Spleen (tissue), 11 donors: Measurements from ENCODE around the gene ANKFY1. TPM values are rescaled to one million over a fixed set of nuclear protein-coding genes. Genes with fewer than 3 reads are reported as not detected.

Experiments used
- DNase-seq: peaks from one replicate; pipeline ENCODE4 v3.0.0-alpha.2; 2020
- H3K27ac ChIP-seq, 8 donors: fragments of 200-600 bp; sonication (generic) in 7 of 8; 1 replicate in 4 of 8; 2 replicates in 4 of 8; pipeline versions ENCODE4 v1.5.0 to v1.8.0; 2016 to 2021; ENCODE audit warnings: inconsistent platforms in 4 of 8, mild to moderate bottlenecking in 4 of 8, moderate library complexity in 1 of 8
- H3K27me3 ChIP-seq, 7 donors: fragments of 200-600 bp; sonication (generic) in 6 of 7; replicated peaks in 1 of 7; 1 replicate in 4 of 7; 2 replicates in 3 of 7; pipeline versions ENCODE4 v1.5.0 to v1.8.0; 2016 to 2021; ENCODE audit warnings: inconsistent platforms in 3 of 7, mild to moderate bottlenecking in 1 of 7
- H3K36me3 ChIP-seq, 6 donors: fragments of 200-600 bp; sonication (generic) in 5 of 6; 1 replicate in 4 of 6; 2 replicates in 2 of 6; pipeline versions ENCODE4 v1.5.0 to v1.8.0; 2016 to 2021; ENCODE audit warnings: inconsistent platforms in 2 of 6
- H3K4me1 ChIP-seq, 6 donors: fragments of 200-600 bp; sonication (generic) in 5 of 6; 1 replicate in 3 of 6; 2 replicates in 3 of 6; pipeline versions ENCODE4 v1.5.0 to v1.8.0; 2016 to 2021; ENCODE audit warnings: inconsistent platforms in 3 of 6
- H3K4me3 ChIP-seq, 8 donors: fragments of 200-600 bp; sonication (generic) in 7 of 8; 1 replicate in 4 of 8; 2 replicates in 4 of 8; pipeline versions ENCODE4 v1.5.0 to v1.8.0; 2016 to 2021; ENCODE audit warnings: inconsistent platforms in 4 of 8, mild to moderate bottlenecking in 4 of 8, moderate library complexity in 2 of 8
- H3K9me3 ChIP-seq, 8 donors: fragments of 200-600 bp; sonication (generic) in 7 of 8; 1 replicate in 4 of 8; 2 replicates in 4 of 8; pipeline versions ENCODE4 v1.5.0 to v1.8.0; 2016 to 2021; ENCODE audit warnings: inconsistent platforms in 4 of 8
- CTCF ChIP-seq, 11 experiments: fragments of 200-600 bp in 7 of 11; fragments of 450-650 bp in 4 of 11; sonication (generic) in 4 of 11; IDR thresholded peaks in 8 of 11; conservative IDR thresholded peaks in 3 of 11; 1 replicate in 7 of 11; 2 replicates in 4 of 11; pipeline versions ENCODE4 v1.4.0 to v1.8.0; 2016 to 2021; ENCODE audit warnings: antibody characterized with exemption in 11 of 11, inconsistent platforms in 4 of 11, mild to moderate bottlenecking in 1 of 11
- POLR2A ChIP-seq, 3 donors: fragments of 450-650 bp; IDR thresholded peaks; one replicate each; pipeline ENCODE4 v1.5.1; 2017; ENCODE audit warnings: antibody characterized with exemption in 3 of 3, mild to moderate bottlenecking in 1 of 3
- POLR2AphosphoS5 ChIP-seq, 3 donors: sonication (generic); formaldehyde crosslinking; IDR thresholded peaks; one replicate each; pipeline ENCODE4 v1.5.1; 2017; ENCODE audit warnings: antibody characterized with exemption in 3 of 3
- WGBS, 5 donors: extraction: QIAGEN DNeasy Blood & Tissue Kit in 3 of 5; methylation state at CpG; one replicate each; pipeline versions ENCODE4 v1.1.5 to v1.1.7; 2013 to 2018; 5-methylcytosine and 5-hydroxymethylcytosine counted together
- intact Hi-C: fragments of 100-400 bp; cut with DNase I; formaldehyde crosslinking; loops from one replicate; pipeline ENCODE4 v1.15.0; 2023; ENCODE audit warnings: low total_unique reads
- polyA plus RNA-seq, 3 donors: library from polyadenylated mRNA; stranded (reverse); fragments of 200-250 nt; gene quantifications; one replicate each; pipeline ENCODE4 v1.2.1, GENCODE V29; 2013
- total RNA-seq, 7 donors: library from RNA; depleted of rRNA in 3 of 7; stranded (reverse); fragments of >200 nt in 3 of 7; fragmentation: NEBNext Ultra II Directional in 4 of 7; extraction: Animal tissue kit (Norgen Biotek cat#: 25700) in 4 of 7; gene quantifications; one replicate each; pipeline versions ENCODE4 v1.1.0 to v1.2.1, GENCODE V29; 2016 to 2021
- donor health status: healthy with polysubstance abuse.
- donor health status: DM: no; HTN: no; CAD: no; lungs with moderate emphysema.
- donor health status: DM: no; HTN: no; CAD: no.
- donor health status: Bipolar disorder and iron deficiency.
- donor health status: healthy.
- donor health status: DM: no; HTN: no; CAD: no.
- donor health status: DM: yes; HTN: yes; CAD: no.

The ANKFY1 gene
- total and polyA plus RNA-seq, 10 donors = 6.1 to 81.5 (median 51.7) TPM

DNA sequence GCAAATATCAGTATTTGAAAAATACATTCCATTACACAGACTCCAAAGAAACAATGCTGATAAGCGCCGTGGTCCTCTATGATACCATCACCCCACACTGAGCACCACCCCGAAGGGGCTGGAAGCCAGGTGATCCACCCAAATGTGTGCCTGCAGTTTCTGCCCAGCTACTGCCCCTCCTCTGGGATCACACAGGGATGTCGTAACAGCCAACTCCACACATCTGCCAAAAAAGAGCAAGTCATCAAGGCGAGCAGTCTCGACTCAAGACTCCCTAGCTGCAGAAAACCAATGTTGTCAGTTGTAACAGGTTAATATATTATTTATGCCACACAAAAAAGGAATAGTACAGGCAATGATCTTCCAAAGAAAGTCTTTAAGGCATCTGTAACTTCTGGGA is 99.8 kb downstream of the ANKFY1 start:
- intact Hi-C loops = no loop called here
- Histone ChIP-seq H3K36me3 (peaks cover 7 to 83% (median 45%) of the 10 kb centered on the region in 6 donors), H3K9me3 (no peaks in the 10 kb centered on the region), H3K4me3 (no peak overlapping the region), H3K27ac (no peak overlapping the region), H3K4me1 (peaks cover 0 to 38% (median 12%) of the 10 kb centered on the region in 6 donors), H3K27me3 (no peaks in the 10 kb centered on the region)
- TF ChIP-seq POLR2AphosphoS5 (IDR thresholded peaks at IDR 0.05) (no peak), CTCF (IDR thresholded peaks at IDR 0.05 in 8 of 11, conservative IDR thresholded peaks at IDR 0.05 in 3 of 11) (no peak), POLR2A (IDR thresholded peaks at IDR 0.05) (no peak)
- 63 to 91% (median 82%) methylated on average over 6 of the region's 6 CpGs for WGBS, 5 donors
- no peak for DNase-seq

GRCh38 chr17:4162775-4163466 is 100.9 kb downstream of the ANKFY1 start:
- H3K4me1 ChIP-seq = peaks cover 0 to 35% (median 12%) of the 10 kb centered on the region in 6 donors
- WGBS, 5 donors = 64 to 77% (median 65%) methylated on average over 14 of the region's 14 CpGs
- H3K36me3 ChIP-seq = peaks cover 7 to 80% (median 35%) of the 10 kb centered on the region in 6 donors
- DNase-seq = no peak
- H3K27ac ChIP-seq = peak overlapping the region in 5 of 8 donors; percentile 20 to 74 (median 42)
- no peaks in the 10 kb centered on the region for H3K9me3 ChIP-seq
- TF ChIP-seq POLR2AphosphoS5 (IDR thresholded peaks at IDR 0.05) (peak in 1 of 3 donors; percentile 44), POLR2A (IDR thresholded peaks at IDR 0.05) (no peak)
- intact Hi-C loops = no loop called here
- H3K4me3 ChIP-seq = no peak overlapping the region
- H3K27me3 ChIP-seq = no peaks in the 10 kb centered on the region

DNA sequence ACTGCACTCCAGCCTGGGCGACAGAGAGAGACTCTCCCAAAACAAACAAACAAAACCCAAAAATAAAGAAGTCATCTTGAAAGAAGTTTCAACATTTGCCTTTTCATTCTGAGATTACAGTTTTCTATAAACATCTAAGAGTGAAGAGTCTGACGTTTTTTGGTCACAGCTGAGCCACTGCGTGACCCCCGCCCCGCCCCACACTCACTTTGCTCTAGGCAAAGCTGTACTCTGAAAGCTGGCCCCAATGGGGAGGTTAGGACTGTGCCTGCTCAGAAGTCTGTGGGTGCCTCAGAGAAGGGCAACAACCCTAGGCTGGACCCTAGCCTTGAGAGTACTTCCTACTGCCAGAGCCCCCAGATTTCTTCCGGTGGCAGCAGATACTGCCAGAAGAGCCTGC is 101.5 kb downstream of the ANKFY1 start:
- H3K4me1 ChIP-seq = peaks cover 0 to 29% (median 12%) of the 10 kb centered on the region in 6 donors
- 68 to 77% (median 77%) methylated on average over 6 of the region's 6 CpGs for WGBS, 5 donors
- DNase-seq = no peak
- intact Hi-C loops = no loop called here
- H3K4me3 ChIP-seq = no peak overlapping the region
- no peaks in the 10 kb centered on the region for H3K27me3 ChIP-seq
- TF ChIP-seq POLR2AphosphoS5 (IDR thresholded peaks at IDR 0.05) (no peak), CTCF (IDR thresholded peaks at IDR 0.05 in 8 of 11, conservative IDR thresholded peaks at IDR 0.05 in 3 of 11) (no peak), POLR2A (IDR thresholded peaks at IDR 0.05) (no peak)
- H3K36me3 ChIP-seq = peaks cover 5 to 79% (median 29%) of the 10 kb centered on the region in 6 donors
- peak overlapping the region in 6 of 8 donors; percentile 20 to 74 (median 42) for H3K27ac ChIP-seq
- H3K9me3 ChIP-seq = no peaks in the 10 kb centered on the region

DNA sequence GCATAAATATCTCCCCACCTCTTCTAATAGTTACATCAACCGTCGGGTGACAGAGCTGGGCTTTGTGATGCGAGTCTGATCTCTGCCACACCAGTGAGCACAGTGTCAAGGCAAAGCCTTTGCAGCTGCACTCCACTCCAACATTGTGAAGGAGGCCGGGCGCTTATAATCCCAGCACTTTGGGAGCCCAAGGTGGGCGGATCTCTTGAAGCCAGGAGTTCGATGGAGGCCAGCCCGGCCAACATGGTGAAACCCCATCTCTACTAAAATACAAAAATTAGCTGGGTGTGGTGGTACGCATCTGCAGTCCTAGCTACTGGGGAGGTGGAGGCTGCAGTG is 101.8 kb downstream of the ANKFY1 start:
- peaks cover 4 to 79% (median 27%) of the 10 kb centered on the region in 6 donors for H3K36me3 ChIP-seq
- intact Hi-C loops = no loop called here
- peak overlapping the region in 6 of 8 donors; percentile 20 to 74 (median 42) for H3K27ac ChIP-seq

More for the DNA sequence above, 101.8 kb downstream of the ANKFY1 start:
- TF ChIP-seq POLR2A (IDR thresholded peaks at IDR 0.05) = no peak
- no peak for TF ChIP-seq CTCF (IDR thresholded peaks at IDR 0.05 in 8 of 11, conservative IDR thresholded peaks at IDR 0.05 in 3 of 11)
- no peak for TF ChIP-seq POLR2AphosphoS5 (IDR thresholded peaks at IDR 0.05)
- 62 to 86% (median 81%) methylated on average over 9 of the region's 9 CpGs for WGBS, 5 donors
- Histone ChIP-seq H3K4me3 (no peak overlapping the region), H3K27me3 (no peaks in the 10 kb centered on the region), H3K9me3 (no peaks in the 10 kb centered on the region), H3K4me1 (peaks cover 0 to 29% (median 12%) of the 10 kb centered on the region in 6 donors)
- no peak for DNase-seq
